ENCODE measurements around the gene USP25.

USP25 gene

GRCh38 chr21:15856813-15857212 lies 127.0 kb downstream of the USP25 start:
- no peak for DNase-seq (ENCODE audit: low read depth in 2 of 2)

- no peak for DNase-seq (ENCODE audit: low read depth in 2 of 2)
Observed at GRCh38 chr21:15857740-15858139, 128.0 kb downstream of the USP25 start.

- no peak for DNase-seq (ENCODE audit: low read depth in 2 of 2)
Observed at GRCh38 chr21:15860541-15860940, 130.8 kb downstream of the USP25 start.

GRCh38 chr21:15868940-15869339 lies 139.2 kb downstream of the USP25 start:
- no peak for DNase-seq (ENCODE audit: low read depth in 2 of 2)

- no peak for DNase-seq (ENCODE audit: low read depth in 2 of 2)
Observed at GRCh38 chr21:15870819-15871218, 141.0 kb downstream of the USP25 start.

GRCh38 chr21:15872236-15872635 lies 142.5 kb downstream of the USP25 start:
- DNase-seq (ENCODE audit: low read depth in 2 of 2): no peak

GRCh38 chr21:15874615-15875014 lies 144.8 kb downstream of the USP25 start:
- DNase-seq (ENCODE audit: low read depth in 2 of 2): no peak

GRCh38 chr21:15875286-15875685 lies 145.5 kb downstream of the USP25 start:
- DNase-seq (ENCODE audit: low read depth in 2 of 2): no peak

GRCh38 chr21:15893902-15894301 lies 164.1 kb downstream of the USP25 start:
- no peak for DNase-seq (ENCODE audit: low read depth in 2 of 2)

- no peak for DNase-seq (ENCODE audit: low read depth in 2 of 2)
Observed at GRCh38 chr21:15894596-15894995, 164.8 kb downstream of the USP25 start.

- DNase-seq (ENCODE audit: low read depth in 2 of 2): no peak
Observed at GRCh38 chr21:15895142-15896106, 165.6 kb downstream of the USP25 start.

GRCh38 chr21:15896501-15896900 lies 166.7 kb downstream of the USP25 start:
- no peak for DNase-seq (ENCODE audit: low read depth in 2 of 2)

GRCh38 chr21:15904389-15904788 lies 174.6 kb downstream of the USP25 start:
- no peak for DNase-seq (ENCODE audit: low read depth in 2 of 2)

- DNase-seq (ENCODE audit: low read depth in 2 of 2): no peak
Observed at GRCh38 chr21:15908187-15908586, 178.4 kb downstream of the USP25 start.

- DNase-seq (ENCODE audit: low read depth in 2 of 2): no peak
Observed at GRCh38 chr21:15928196-15928595, 198.4 kb downstream of the USP25 start.

GRCh38 chr21:15928686-15929425 lies 199.1 kb downstream of the USP25 start:
- no peak for DNase-seq (ENCODE audit: low read depth in 2 of 2)

GRCh38 chr21:15929536-15929935 lies 199.8 kb downstream of the USP25 start:
- DNase-seq (ENCODE audit: low read depth in 2 of 2): no peak

Data from activated CD8-positive, alpha-beta memory T cell treated with anti-CD3 and anti-CD28 coated beads for 4 hours (primary cell).